HepG2 (cell line): Measurements from ENCODE around the gene KCNT1. TPM values are rescaled to one million over a fixed set of nuclear protein-coding genes. Genes with fewer than 3 reads are reported as not detected.

Source experiments
- ATAC-seq: fragments of 200-7000 bp; cut with Tn5 transposase; 3 replicates; pipeline ENCODE4 v1.9.1; 2020; ENCODE audit warnings: mild to moderate bottlenecking, moderate library complexity
- BruUV-seq: library from RNA; stranded (reverse); fragments of 400-500 nt; replicated peaks from 2 replicates; lab custom pipeline; 2021; lab: Mats Ljungman, UMichigan
- CTCF ChIA-PET: fragments of 300-600 bp; formaldehyde crosslinking; extraction: SDS; loops from one replicate; lab custom pipeline; 2021; ENCODE audit warnings: low total read pairs, inconsistent platforms, low intra/inter-chr PET ratio; lab: Yijun Ruan, JAX
- POLR2A ChIA-PET: fragments of 350-600 bp; sonication (Branson Sonifier 250); formaldehyde crosslinking; loops from one replicate; lab custom pipeline; 2020; ENCODE audit warnings: antibody characterized with exemption, inconsistent platforms; lab: Yijun Ruan, JAX
- DNase-seq: peaks from one replicate; pipeline ENCODE4 v3.0.0-alpha.2; 2015; ENCODE audit warnings: low spot score
- FAIRE-seq: peaks from 3 replicates; lab custom pipeline; 2011; peaks lifted over from hg19 to GRCh38; lab: Jason Lieb, UNC
- H2AFZ ChIP-seq: one replicate; pipeline ENCODE4 v1.6.1; 2011; ENCODE audit warnings: low read length, inconsistent platforms
- H3K27ac ChIP-seq: fragments of 300-600 bp; 3 replicates; pipeline ENCODE4 v1.8.0; 2011; ENCODE audit warnings: mixed run types, mild to moderate bottlenecking, mixed read lengths, low read length, inconsistent platforms; ENCODE audit not compliant: insufficient read depth; ENCODE audit errors: extremely low read length
- H3K27me3 ChIP-seq, 2 experiments: fragments of 200-600 bp in 1 of 2; 2 replicates in 1 of 2; 3 replicates in 1 of 2; pipeline versions ENCODE4 v1.6.0 to v1.8.0; 2011; ENCODE audit warnings: low read length in 2 of 2, mild to moderate bottlenecking in 2 of 2, moderate library complexity in 2 of 2, inconsistent platforms in 1 of 2; ENCODE audit not compliant: insufficient read depth in 2 of 2, control insufficient read depth in 1 of 2
- H3K36me3 ChIP-seq, 2 experiments: fragments of 200-600 bp in 1 of 2; replicated peaks in 1 of 2; 2 replicates in 1 of 2; 3 replicates in 1 of 2; pipeline versions ENCODE4 v1.5.1 to v1.8.0; 2011; ENCODE audit warnings: low read length in 2 of 2, inconsistent platforms in 1 of 2; ENCODE audit not compliant: insufficient read depth in 2 of 2, control insufficient read depth in 1 of 2
- H3K4me1 ChIP-seq: 2 replicates; pipeline ENCODE4 v1.5.1; 2012; ENCODE audit warnings: low read length, inconsistent platforms; ENCODE audit not compliant: insufficient read depth
- H3K4me2 ChIP-seq: 2 replicates; pipeline ENCODE4 v1.6.0; 2011; ENCODE audit warnings: low read depth, low read length, inconsistent platforms
- H3K4me3 ChIP-seq, 3 experiments: fragments of 200-600 bp in 1 of 3; sonication (generic), shearing (Covaris generic) in 1 of 3; replicated peaks in 1 of 3; 2 replicates each; pipeline ENCODE4 v1.5.1; 2011 to 2016; ENCODE audit warnings: low read length in 3 of 3, inconsistent platforms in 2 of 3, low read depth in 2 of 3, mild to moderate bottlenecking in 2 of 3, control low read depth in 1 of 3, mixed read lengths in 1 of 3; ENCODE audit not compliant: insufficient read depth in 1 of 3
- H3K79me2 ChIP-seq: one replicate; pipeline ENCODE4 v1.6.1; 2011; ENCODE audit warnings: low read length, inconsistent platforms; ENCODE audit not compliant: insufficient read depth
- H3K9ac ChIP-seq: 2 replicates; pipeline ENCODE4 v1.6.0; 2011; ENCODE audit warnings: mild to moderate bottlenecking, low read depth, low read length, inconsistent platforms; ENCODE audit not compliant: insufficient read depth
- H3K9me3 ChIP-seq: 2 replicates; pipeline ENCODE4 v1.5.1; 2012; ENCODE audit warnings: mild to moderate bottlenecking, low read length
- H4K20me1 ChIP-seq: 2 replicates; pipeline ENCODE4 v1.6.0; 2011; ENCODE audit warnings: inconsistent platforms, mild to moderate bottlenecking, low read length, moderate library complexity; ENCODE audit not compliant: insufficient read depth
- ADNP ChIP-seq: sonication (generic); formaldehyde crosslinking; IDR thresholded peaks from 2 replicates; pipeline ENCODE4 v1.4.0; 2020; ENCODE audit warnings: missing genetic modification reagents
- MIER2 ChIP-seq: IDR thresholded peaks from 2 replicates; pipeline ENCODE4 v1.6.1; 2016; ENCODE audit warnings: missing biosample characterization, missing genetic modification reagents
- PCBP2 ChIP-seq: fragments of 200-400 bp; formaldehyde crosslinking; optimal IDR thresholded peaks from 2 replicates; pipeline ENCODE3; 2018; ENCODE audit warnings: low read length, low read depth; ENCODE audit not compliant: poor library complexity, severe bottlenecking
- PHF5A ChIP-seq: IDR thresholded peaks from one replicate; pipeline ENCODE4 v1.6.1; 2018; ENCODE audit warnings: low read depth, missing genetic modification reagents; ENCODE audit not compliant: unreplicated experiment
- PITX1 ChIP-seq: sonication (generic); formaldehyde crosslinking; IDR thresholded peaks from 2 replicates; pipeline ENCODE4 v1.5.1; 2020; ENCODE audit warnings: mild to moderate bottlenecking, missing genetic modification reagents
- RARG ChIP-seq: sonication (generic); formaldehyde crosslinking; IDR thresholded peaks from 2 replicates; pipeline ENCODE4 v1.4.0; 2020; ENCODE audit warnings: low read depth, mild to moderate bottlenecking, missing genetic modification reagents
- RBM22 ChIP-seq: fragments of 200-400 bp; formaldehyde crosslinking; optimal IDR thresholded peaks from 2 replicates; pipeline ENCODE3; 2017; ENCODE audit warnings: mild to moderate bottlenecking, low read length, moderate library complexity
- RXRA ChIP-seq: sonication (generic); formaldehyde crosslinking; IDR thresholded peaks from 2 replicates; pipeline ENCODE4 v1.5.1; 2020; ENCODE audit warnings: missing genetic modification reagents
- RXRB ChIP-seq: IDR thresholded peaks from 2 replicates; pipeline ENCODE4 v1.6.1; 2016; ENCODE audit warnings: borderline replicate concordance, missing genetic modification reagents, missing compliant biosample characterization
- SP1 ChIP-seq, 2 experiments: fragments of 450-650 bp in 1 of 2; sonication (generic) in 1 of 2; formaldehyde crosslinking in 1 of 2; IDR thresholded peaks; 2 replicates each; pipeline versions ENCODE4 v1.4.0 to v1.6.1; 2016 to 2020; ENCODE audit warnings: missing genetic modification reagents in 1 of 2
- U2AF2 ChIP-seq: fragments of 200-400 bp; formaldehyde crosslinking; IDR thresholded peaks from 2 replicates; pipeline ENCODE4 v1.6.1; 2017; ENCODE audit warnings: low read depth, mild to moderate bottlenecking, low read length
- ZBTB1 ChIP-seq: sonication (generic); formaldehyde crosslinking; IDR thresholded peaks from 2 replicates; pipeline ENCODE4 v1.4.0; 2020; ENCODE audit warnings: missing genetic modification reagents, borderline replicate concordance
- ZNF17 ChIP-seq: sonication (generic); formaldehyde crosslinking; IDR thresholded peaks from 2 replicates; pipeline ENCODE4 v1.5.0; 2020; ENCODE audit warnings: mild to moderate bottlenecking, missing genetic modification reagents
- ZNF20 ChIP-seq: sonication (generic); formaldehyde crosslinking; IDR thresholded peaks from 2 replicates; pipeline ENCODE4 v1.4.0; 2020; ENCODE audit warnings: mild to moderate bottlenecking, moderate library complexity, missing genetic modification reagents
- ZNF282 ChIP-seq: fragments of 450-650 bp; IDR thresholded peaks from 2 replicates; pipeline ENCODE4 v1.6.1; 2018; ENCODE audit not compliant: partially characterized antibody
- ZZZ3 ChIP-seq: sonication (generic); formaldehyde crosslinking; IDR thresholded peaks from 2 replicates; pipeline ENCODE4 v1.4.0; 2020; ENCODE audit warnings: missing genetic modification reagents, mild to moderate bottlenecking, borderline replicate concordance
- WGBS: methylation state at CpG from one replicate; pipeline ENCODE4 v1.1.6; 2017; ENCODE audit warnings: low lambda C conversion rate; 5-methylcytosine and 5-hydroxymethylcytosine counted together
- in situ Hi-C: cut with HindIII; loops from 2 replicates; pipeline ENCODE4 v1.10.0; 2017; ENCODE audit warnings: low pct_unique_long_range_greater_than_20kb; ENCODE audit not compliant: extremely low pct_ligation_motif_present
- intact Hi-C: fragments of 100-400 bp; cut with micrococcal nuclease; formaldehyde crosslinking; loops from one replicate; pipeline ENCODE4 v1.10.0; 2022; ENCODE audit not compliant: unreplicated experiment
- polyA plus RNA-seq, 8 experiments: library from polyadenylated mRNA; depleted of rRNA in 3 of 8; stranded (reverse) in 7 of 8; unstranded in 1 of 8; fragments of >200 nt; fragmentation: Illumina TruSeq in 4 of 8; extraction: Trizol in 4 of 8; gene quantifications; 2 replicates each; pipeline versions ENCODE4 v1.2.1 to v1.2.3, GENCODE V29; 2011 to 2016; ENCODE audit warnings: low read depth in 4 of 8, missing spikeins in 1 of 8, mixed read lengths in 1 of 8; ENCODE audit not compliant: insufficient read depth in 1 of 8
- total RNA-seq, 5 experiments: library from RNA; depleted of rRNA; stranded (reverse); fragments of >200 nt; fragmentation: Illumina TruSeq; extraction: Trizol; gene quantifications; 2 replicates each; pipeline ENCODE4 v1.2.3, GENCODE V29; 2016; ENCODE audit warnings: low read depth in 1 of 5
- TF ChIP-seq, protein P1 (sequence below): sonication (generic); formaldehyde crosslinking; IDR thresholded peaks from 2 replicates; pipeline ENCODE4 v1.8.1; 2023; ENCODE audit warnings: mild to moderate bottlenecking, missing genetic modification reagents
- TF ChIP-seq, protein P2 (sequence below): sonication (generic); formaldehyde crosslinking; conservative IDR thresholded peaks from 2 replicates; pipeline ENCODE4 v1.5.0; 2020; ENCODE audit warnings: missing genetic modification reagents
- TF ChIP-seq, protein P3 (sequence below): sonication (generic); formaldehyde crosslinking; IDR thresholded peaks from 2 replicates; pipeline ENCODE4 v1.5.1; 2020; ENCODE audit warnings: mild to moderate bottlenecking, missing genetic modification reagents, moderate library complexity
- TF ChIP-seq, protein P4 (sequence below): sonication (generic); formaldehyde crosslinking; IDR thresholded peaks from 2 replicates; pipeline ENCODE4 v1.4.0; 2020; ENCODE audit warnings: mild to moderate bottlenecking, missing genetic modification reagents, borderline replicate concordance

Gene KCNT1
- total and polyA plus RNA-seq, 2 of the 13 experiments (the other 11 are each of a cell fraction or from before 2014, with no cell fraction given), result not detected

DNA sequence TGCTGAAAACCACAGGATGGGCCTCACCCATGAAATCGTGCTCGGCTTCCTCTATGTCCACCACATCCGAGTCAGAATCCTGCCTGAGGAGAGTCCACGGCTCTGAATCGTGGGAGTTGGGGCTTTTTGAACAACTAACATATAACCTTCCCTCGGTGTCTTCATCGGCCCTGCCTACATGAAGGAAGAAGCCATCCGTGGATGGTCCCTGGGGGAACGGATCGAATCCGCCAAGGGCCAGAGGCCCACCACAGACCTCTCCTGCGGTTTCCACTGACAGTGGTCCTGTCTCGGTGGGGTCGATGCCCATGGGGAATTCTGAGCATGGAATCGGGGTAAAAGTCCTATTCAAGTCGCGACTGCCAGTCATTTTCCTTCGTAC, 120.4 kb downstream of the KCNT1 start (continued):
- TF ChIP-seq, protein P1, sequence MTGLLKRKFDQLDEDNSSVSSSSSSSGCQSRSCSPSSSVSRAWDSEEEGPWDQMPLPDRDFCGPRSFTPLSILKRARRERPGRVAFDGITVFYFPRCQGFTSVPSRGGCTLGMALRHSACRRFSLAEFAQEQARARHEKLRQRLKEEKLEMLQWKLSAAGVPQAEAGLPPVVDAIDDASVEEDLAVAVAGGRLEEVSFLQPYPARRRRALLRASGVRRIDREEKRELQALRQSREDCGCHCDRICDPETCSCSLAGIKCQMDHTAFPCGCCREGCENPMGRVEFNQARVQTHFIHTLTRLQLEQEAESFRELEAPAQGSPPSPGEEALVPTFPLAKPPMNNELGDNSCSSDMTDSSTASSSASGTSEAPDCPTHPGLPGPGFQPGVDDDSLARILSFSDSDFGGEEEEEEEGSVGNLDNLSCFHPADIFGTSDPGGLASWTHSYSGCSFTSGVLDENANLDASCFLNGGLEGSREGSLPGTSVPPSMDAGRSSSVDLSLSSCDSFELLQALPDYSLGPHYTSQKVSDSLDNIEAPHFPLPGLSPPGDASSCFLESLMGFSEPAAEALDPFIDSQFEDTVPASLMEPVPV, result no peak
- TF ChIP-seq RARG (CRISPR knock-in tag) (no peak), SP1 (IDR thresholded peaks at IDR 0.05) (no peak), SP1 (CRISPR knock-in tag; IDR thresholded peaks at IDR 0.05) (no peak), ZNF282 (no peak)
- TF ChIP-seq, protein P2, sequence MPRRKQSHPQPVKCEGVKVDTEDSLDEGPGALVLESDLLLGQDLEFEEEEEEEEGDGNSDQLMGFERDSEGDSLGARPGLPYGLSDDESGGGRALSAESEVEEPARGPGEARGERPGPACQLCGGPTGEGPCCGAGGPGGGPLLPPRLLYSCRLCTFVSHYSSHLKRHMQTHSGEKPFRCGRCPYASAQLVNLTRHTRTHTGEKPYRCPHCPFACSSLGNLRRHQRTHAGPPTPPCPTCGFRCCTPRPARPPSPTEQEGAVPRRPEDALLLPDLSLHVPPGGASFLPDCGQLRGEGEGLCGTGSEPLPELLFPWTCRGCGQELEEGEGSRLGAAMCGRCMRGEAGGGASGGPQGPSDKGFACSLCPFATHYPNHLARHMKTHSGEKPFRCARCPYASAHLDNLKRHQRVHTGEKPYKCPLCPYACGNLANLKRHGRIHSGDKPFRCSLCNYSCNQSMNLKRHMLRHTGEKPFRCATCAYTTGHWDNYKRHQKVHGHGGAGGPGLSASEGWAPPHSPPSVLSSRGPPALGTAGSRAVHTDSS (CRISPR knock-in tag), result no peak

DNA sequence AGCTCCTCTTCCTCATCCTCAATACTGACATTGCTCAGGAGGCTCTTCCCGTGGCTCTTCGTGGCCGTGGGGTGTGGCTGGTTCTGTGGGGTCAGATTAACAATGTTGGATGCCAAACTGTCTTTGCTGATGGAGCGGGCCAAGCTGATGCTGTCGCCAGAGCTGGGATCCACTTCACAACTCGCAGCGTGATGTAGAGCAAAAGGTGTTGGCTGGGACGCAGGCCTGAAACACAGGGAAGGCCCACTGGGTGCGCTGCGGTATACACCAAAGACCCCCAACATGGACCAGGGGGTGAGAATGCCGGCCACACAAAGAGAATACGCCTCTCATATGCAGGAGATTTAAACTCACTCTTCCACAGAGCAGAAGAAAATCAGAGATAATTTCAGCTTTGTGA, 121.1 kb downstream of the KCNT1 start:
- POLR2A ChIA-PET, result no interaction called here
- no peaks in the 10 kb centered on the region for H3K9me3 ChIP-seq
- intact Hi-C loops, result no loop called here
- no peak for TF ChIP-seq ADNP
- TF ChIP-seq, protein P3, sequence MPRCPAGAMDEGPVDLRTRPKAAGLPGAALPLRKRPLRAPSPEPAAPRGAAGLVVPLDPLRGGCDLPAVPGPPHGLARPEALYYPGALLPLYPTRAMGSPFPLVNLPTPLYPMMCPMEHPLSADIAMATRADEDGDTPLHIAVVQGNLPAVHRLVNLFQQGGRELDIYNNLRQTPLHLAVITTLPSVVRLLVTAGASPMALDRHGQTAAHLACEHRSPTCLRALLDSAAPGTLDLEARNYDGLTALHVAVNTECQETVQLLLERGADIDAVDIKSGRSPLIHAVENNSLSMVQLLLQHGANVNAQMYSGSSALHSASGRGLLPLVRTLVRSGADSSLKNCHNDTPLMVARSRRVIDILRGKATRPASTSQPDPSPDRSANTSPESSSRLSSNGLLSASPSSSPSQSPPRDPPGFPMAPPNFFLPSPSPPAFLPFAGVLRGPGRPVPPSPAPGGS (CRISPR knock-in tag), result no peak
- no peak for TF ChIP-seq RBM22
- no peak for TF ChIP-seq ZZZ3 (CRISPR knock-in tag)
- TF ChIP-seq U2AF2, result no peak
- TF ChIP-seq RXRA, result no peak
- TF ChIP-seq, protein P4, sequence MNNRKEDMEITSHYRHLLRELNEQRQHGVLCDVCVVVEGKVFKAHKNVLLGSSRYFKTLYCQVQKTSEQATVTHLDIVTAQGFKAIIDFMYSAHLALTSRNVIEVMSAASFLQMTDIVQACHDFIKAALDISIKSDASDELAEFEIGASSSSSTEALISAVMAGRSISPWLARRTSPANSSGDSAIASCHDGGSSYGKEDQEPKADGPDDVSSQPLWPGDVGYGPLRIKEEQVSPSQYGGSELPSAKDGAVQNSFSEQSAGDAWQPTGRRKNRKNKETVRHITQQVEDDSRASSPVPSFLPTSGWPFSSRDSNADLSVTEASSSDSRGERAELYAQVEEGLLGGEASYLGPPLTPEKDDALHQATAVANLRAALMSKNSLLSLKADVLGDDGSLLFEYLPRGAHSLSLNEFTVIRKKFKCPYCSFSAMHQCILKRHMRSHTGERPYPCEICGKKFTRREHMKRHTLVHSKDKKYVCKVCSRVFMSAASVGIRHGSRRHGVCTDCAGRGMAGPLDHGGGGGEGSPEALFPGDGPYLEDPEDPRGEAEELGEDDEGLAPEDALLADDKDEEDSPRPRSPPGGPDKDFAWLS (CRISPR knock-in tag), result no peak
- TF ChIP-seq PITX1 (CRISPR knock-in tag), result no peak
- TF ChIP-seq PHF5A (CRISPR knock-in tag), result no peak
- no peak for TF ChIP-seq ZNF17 (CRISPR knock-in tag)
- TF ChIP-seq RXRB (CRISPR knock-in tag), result no peak
- TF ChIP-seq ZBTB1 (CRISPR knock-in tag), result no peak
- TF ChIP-seq ZNF20 (CRISPR knock-in tag), result no peak
- TF ChIP-seq PCBP2, result no peak
- no peak for TF ChIP-seq MIER2 (CRISPR knock-in tag)

More for the DNA sequence above, 121.1 kb downstream of the KCNT1 start:
- 93% methylated on average over 12 of the region's 12 CpGs for WGBS
- Histone ChIP-seq H3K4me1 (no peaks in the 10 kb centered on the region), H3K9ac (no peak overlapping the region), H3K4me3 (no peak overlapping the region), H3K36me3 (peaks cover 27 to 68% of the 10 kb centered on the region in 2 experiments), H3K27ac (no peak overlapping the region), H3K4me2 (no peak overlapping the region), H2AFZ (no peak overlapping the region), H3K79me2 (no peaks in the 10 kb centered on the region), H4K20me1 (no peaks in the 10 kb centered on the region), H3K27me3 (no peaks in the 10 kb centered on the region)
- CTCF ChIA-PET, result no interaction called here
- no peak for ATAC-seq
- in situ Hi-C loops, result no loop called here
- DNase-seq, result no peak
- no TSS peak for BruUV-seq
- FAIRE-seq, result no peak
